CD8-positive, alpha-beta memory T cell (primary cell): ENCODE data around the gene PHF21A. TPM values are rescaled to one million over a fixed set of nuclear protein-coding genes. Genes with fewer than 3 reads are reported as not detected.

Experiments used
- CTCF ChIA-PET: fragments of 350-600 bp; sonication (Branson Sonifier 250); formaldehyde crosslinking; loops from one replicate; lab custom pipeline; 2021; ENCODE audit warnings: antibody characterized with exemption; lab: Charles Lee
- POLR2A ChIA-PET: fragments of 350-600 bp; sonication (Branson Sonifier 250); formaldehyde crosslinking; loops from one replicate; lab custom pipeline; 2021; ENCODE audit warnings: antibody characterized with exemption; lab: Charles Lee
- DNase-seq, 5 donors: peaks; one replicate each; pipeline versions ENCODE4 v3.0.0 to v3.0.0-alpha.2; 2020 to 2022; ENCODE audit warnings: mixed read lengths in 1 of 5
- H3K27ac ChIP-seq: one replicate; pipeline ENCODE4 v1.7.0; 2013; ENCODE audit warnings: low read depth, mild to moderate bottlenecking, low read length, moderate library complexity
- H3K27me3 ChIP-seq: 2 replicates; pipeline ENCODE4 v1.7.0; 2013; ENCODE audit warnings: low read length, mild to moderate bottlenecking; ENCODE audit not compliant: insufficient read depth, poor library complexity, severe bottlenecking
- H3K36me3 ChIP-seq: 2 replicates; pipeline ENCODE4 v1.7.0; 2013; ENCODE audit warnings: mild to moderate bottlenecking, low read length, moderate library complexity; ENCODE audit not compliant: insufficient read depth
- H3K4me1 ChIP-seq: 2 replicates; pipeline ENCODE4 v1.7.0; 2013; ENCODE audit warnings: mild to moderate bottlenecking, low read length, moderate library complexity; ENCODE audit not compliant: insufficient read depth
- H3K4me3 ChIP-seq: 2 replicates; pipeline ENCODE4 v1.7.0; 2013; ENCODE audit warnings: mild to moderate bottlenecking, low read length
- H3K9me3 ChIP-seq: 2 replicates; pipeline ENCODE4 v1.7.0; 2013; ENCODE audit warnings: mild to moderate bottlenecking, low read length
- H3K27ac Mint-ChIP-seq, 8 donors: one replicate each; pipeline ENCODE4 v1.8.0; 2020 to 2021; ENCODE audit warnings: mixed read lengths in 8 of 8, mild to moderate bottlenecking in 6 of 8, inconsistent platforms in 3 of 8, moderate library complexity in 3 of 8
- H3K27me3 Mint-ChIP-seq, 2 donors: one replicate each; pipeline ENCODE4 v1.8.0; 2020 to 2021; ENCODE audit warnings: mixed read lengths in 2 of 2, mild to moderate bottlenecking in 1 of 2, moderate library complexity in 1 of 2
- H3K36me3 Mint-ChIP-seq, 3 donors: one replicate each; pipeline ENCODE4 v1.8.0; 2020 to 2021; ENCODE audit warnings: mixed read lengths in 3 of 3, inconsistent platforms in 1 of 3, mild to moderate bottlenecking in 1 of 3
- H3K4me1 Mint-ChIP-seq, 3 donors: one replicate each; pipeline ENCODE4 v1.8.0; 2020 to 2021; ENCODE audit warnings: mixed read lengths in 3 of 3, inconsistent platforms in 1 of 3, mild to moderate bottlenecking in 1 of 3
- H3K4me3 Mint-ChIP-seq, 7 donors: one replicate each; pipeline ENCODE4 v1.8.0; 2020 to 2021; ENCODE audit warnings: mixed read lengths in 7 of 7, mild to moderate bottlenecking in 6 of 7, moderate library complexity in 4 of 7, inconsistent platforms in 2 of 7
- H3K9me3 Mint-ChIP-seq, 5 donors: one replicate each; pipeline ENCODE4 v1.8.0; 2020 to 2022; ENCODE audit warnings: mixed read lengths in 5 of 5, mild to moderate bottlenecking in 3 of 5, moderate library complexity in 2 of 5, inconsistent platforms in 1 of 5
- polyA plus RNA-seq: library from polyadenylated mRNA; unstranded; fragments of 300-500 nt; fragmentation: Illumina TruSeq; gene quantifications from one replicate; pipeline ENCODE4 v1.2.3, GENCODE V29; 2021
- total RNA-seq, 2 experiments: library from RNA; stranded (reverse); gene quantifications; one replicate each; pipeline ENCODE4 v1.2.3, GENCODE V29; 2021

The PHF21A gene
- total and polyA plus RNA-seq, 3 experiments from 2014 or later, result 14.1 to 33.5 (median 30.5) TPM

DNA sequence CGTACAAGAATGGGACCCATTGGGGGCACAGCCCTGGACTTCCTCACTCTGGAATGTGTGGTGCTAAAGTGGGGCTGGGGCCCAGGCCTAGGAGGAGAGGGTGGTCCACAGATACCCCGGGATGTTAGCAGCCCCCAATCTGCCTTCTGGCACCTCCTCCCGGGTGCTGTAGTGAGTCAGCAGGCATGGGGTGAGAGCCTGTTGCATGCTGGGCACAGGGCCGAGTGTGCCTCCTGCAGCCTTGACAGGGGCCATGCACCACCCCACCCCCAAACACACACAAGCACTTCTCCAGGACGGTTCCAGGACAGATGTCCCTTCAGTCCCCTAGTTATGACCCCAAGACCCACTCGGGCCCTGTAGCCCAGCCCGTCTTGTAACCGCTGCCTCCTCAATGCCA, 23.5 kb upstream of the PHF21A start:
- Mint-ChIP-seq H3K27ac (no peak overlapping the region), H3K9me3 (no peaks in the 10 kb centered on the region), H3K27me3 (peaks cover 11 to 16% of the 10 kb centered on the region in 2 donors), H3K4me3 (no peak overlapping the region), H3K36me3 (no peaks in the 10 kb centered on the region), H3K4me1 (no peaks in the 10 kb centered on the region)
- Histone ChIP-seq H3K36me3 (no peaks in the 10 kb centered on the region), H3K4me1 (no peaks in the 10 kb centered on the region), H3K27me3 (no peaks in the 10 kb centered on the region), H3K9me3 (no peaks in the 10 kb centered on the region), H3K4me3 (no peak overlapping the region), H3K27ac (no peak overlapping the region)
- CTCF ChIA-PET, result no interaction called here
- POLR2A ChIA-PET, result no interaction called here
- no peak for DNase-seq

- H3K9me3 Mint-ChIP-seq, result no peaks in the 10 kb centered on the region
- CTCF ChIA-PET, result interaction anchor here (1.4 kb wide), 1 partner anchor 15 kb away, joined by 4 read pairs; no protein-coding TSS in a partner anchor
- Histone ChIP-seq H3K27me3 (no peaks in the 10 kb centered on the region), H3K4me1 (no peaks in the 10 kb centered on the region), H3K36me3 (no peaks in the 10 kb centered on the region), H3K4me3 (no peak overlapping the region), H3K9me3 (no peaks in the 10 kb centered on the region), H3K27ac (no peak overlapping the region)
- POLR2A ChIA-PET, result no interaction called here
- no peaks in the 10 kb centered on the region for H3K36me3 Mint-ChIP-seq
- DNase-seq, result no peak
- H3K4me3 Mint-ChIP-seq, result no peak overlapping the region
- H3K27ac Mint-ChIP-seq, result peak overlapping the region in 1 of 8 donors; percentile 33
- no peaks in the 10 kb centered on the region for H3K4me1 Mint-ChIP-seq
- peaks cover 15 to 17% of the 10 kb centered on the region in 2 donors for H3K27me3 Mint-ChIP-seq
Observed at GRCh38 chr11:46143049-46143806, 22.0 kb upstream of the PHF21A start.

DNA sequence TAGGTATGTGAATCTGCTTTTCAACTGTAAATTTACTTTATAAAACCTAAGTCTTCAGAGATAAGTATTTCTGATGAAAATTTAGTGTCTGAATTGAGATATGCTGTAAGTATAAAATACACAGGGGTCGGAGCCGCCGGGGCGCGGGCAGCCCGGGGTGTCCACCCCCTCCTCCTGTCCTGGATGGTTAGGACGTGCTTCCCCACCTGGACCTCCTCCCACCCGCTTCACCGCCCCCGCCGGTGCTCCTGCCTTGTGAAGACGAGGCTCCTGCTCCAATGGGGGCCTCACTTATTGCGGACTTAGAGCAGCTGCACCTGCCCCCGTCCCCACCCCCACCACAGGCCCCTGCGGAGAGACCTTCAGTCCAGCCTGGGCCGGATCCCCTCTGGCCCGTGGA, 21.3 kb upstream of the PHF21A start:
- Histone ChIP-seq H3K4me1 (no peaks in the 10 kb centered on the region), H3K27me3 (no peaks in the 10 kb centered on the region), H3K4me3 (no peak overlapping the region), H3K27ac (no peak overlapping the region), H3K9me3 (no peaks in the 10 kb centered on the region), H3K36me3 (no peaks in the 10 kb centered on the region)
- POLR2A ChIA-PET, result no interaction called here
- DNase-seq, result no peak
- Mint-ChIP-seq H3K27ac (no peak overlapping the region), H3K4me3 (no peak overlapping the region), H3K27me3 (peaks cover 15 to 17% of the 10 kb centered on the region in 2 donors), H3K9me3 (no peaks in the 10 kb centered on the region), H3K36me3 (no peaks in the 10 kb centered on the region), H3K4me1 (no peaks in the 10 kb centered on the region)
- CTCF ChIA-PET, result interaction anchor here (1.4 kb wide), 1 partner anchor 15 kb away, joined by 4 read pairs; no protein-coding TSS in a partner anchor

DNA sequence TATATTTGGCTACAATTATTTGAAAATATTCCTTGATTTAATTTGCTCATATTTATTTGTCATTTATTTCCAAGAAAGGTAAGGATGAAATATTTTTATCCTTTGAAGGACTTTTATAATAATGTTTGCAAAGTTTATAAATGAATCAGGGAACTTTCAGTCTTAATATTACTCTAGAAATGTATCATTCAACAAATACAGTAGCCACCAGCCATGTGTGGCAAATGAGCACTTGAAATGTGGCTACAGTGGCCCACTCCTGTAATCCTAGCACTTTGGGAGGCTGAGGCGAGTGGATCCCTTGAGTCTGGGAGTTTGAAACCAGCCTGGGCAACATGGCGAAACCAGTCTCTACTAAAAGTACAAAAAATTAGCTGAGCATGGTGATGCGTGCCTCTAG, 20.3 kb upstream of the PHF21A start:
- H3K27me3 ChIP-seq, result no peaks in the 10 kb centered on the region
- H3K9me3 ChIP-seq, result no peaks in the 10 kb centered on the region
- no peaks in the 10 kb centered on the region for H3K36me3 ChIP-seq
- Mint-ChIP-seq H3K27ac (no peak overlapping the region), H3K9me3 (no peaks in the 10 kb centered on the region), H3K4me3 (no peak overlapping the region), H3K36me3 (no peaks in the 10 kb centered on the region), H3K4me1 (no peaks in the 10 kb centered on the region), H3K27me3 (peaks cover 15 to 17% of the 10 kb centered on the region in 2 donors)
- ChIA-PET CTCF (no interaction called here), POLR2A (no interaction called here)
- H3K27ac ChIP-seq, result no peak overlapping the region
- H3K4me1 ChIP-seq, result no peaks in the 10 kb centered on the region
- H3K4me3 ChIP-seq, result no peak overlapping the region
- no peak for DNase-seq

DNA sequence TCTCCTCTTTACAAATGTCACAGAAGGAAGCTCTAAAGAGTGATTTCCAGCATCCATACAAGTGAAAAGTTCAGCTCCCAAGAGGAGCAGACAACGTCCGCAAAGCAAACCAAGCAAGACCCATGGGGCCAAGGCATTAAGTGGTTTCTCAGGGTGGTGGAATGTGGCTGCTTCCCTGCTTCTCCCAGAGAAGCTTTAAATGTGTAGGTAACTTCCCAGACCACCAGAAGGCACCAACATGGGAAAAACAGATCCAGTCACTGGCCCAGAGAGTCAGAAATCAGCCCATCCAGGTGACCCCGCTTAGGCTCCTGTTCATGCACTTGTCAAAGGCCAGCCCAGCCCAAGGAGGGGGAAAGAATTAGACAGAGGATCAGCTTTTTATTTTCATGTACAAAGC, 13.3 kb upstream of the PHF21A start:
- H3K9me3 Mint-ChIP-seq, result no peaks in the 10 kb centered on the region
- DNase-seq, result no peak
- Histone ChIP-seq H3K36me3 (no peaks in the 10 kb centered on the region), H3K27me3 (no peaks in the 10 kb centered on the region), H3K9me3 (no peaks in the 10 kb centered on the region), H3K4me1 (no peaks in the 10 kb centered on the region), H3K4me3 (no peak overlapping the region), H3K27ac (no peak overlapping the region)
- no peak overlapping the region for H3K27ac Mint-ChIP-seq
- CTCF ChIA-PET, result no interaction called here
- H3K4me1 Mint-ChIP-seq, result no peaks in the 10 kb centered on the region
- POLR2A ChIA-PET, result interaction anchor here (0.8 kb wide), 1 partner anchor 14 kb away, joined by 3 read pairs; no protein-coding TSS in a partner anchor
- H3K4me3 Mint-ChIP-seq, result no peak overlapping the region
- peaks cover 0 to 4% of the 10 kb centered on the region in 2 donors for H3K27me3 Mint-ChIP-seq
- peaks cover 0 to 1% (median 0%) of the 10 kb centered on the region in 3 donors for H3K36me3 Mint-ChIP-seq

DNA sequence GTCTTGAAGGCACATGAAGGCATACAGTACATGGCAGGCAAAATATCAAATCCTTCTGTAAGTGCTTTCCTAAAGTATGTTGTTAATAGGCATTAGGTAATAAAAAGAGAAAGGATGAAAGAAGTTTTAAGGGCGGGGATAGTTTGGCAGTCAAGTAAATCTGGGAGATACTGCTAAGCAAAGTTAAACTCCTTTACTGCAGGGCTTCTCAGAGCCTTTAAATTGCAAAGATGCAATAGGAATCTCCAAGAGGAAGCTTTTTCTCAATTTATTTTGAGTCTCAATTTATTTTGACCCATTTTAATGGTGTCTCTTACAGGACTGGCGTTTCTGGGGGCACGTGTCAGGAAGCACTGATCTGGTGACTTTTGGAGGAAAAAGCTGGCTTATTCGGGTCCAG, 12.8 kb upstream of the PHF21A start:
- ChIA-PET CTCF (no interaction called here), POLR2A (no interaction called here)
- Mint-ChIP-seq H3K4me3 (no peak overlapping the region), H3K4me1 (no peaks in the 10 kb centered on the region), H3K36me3 (peaks cover 0 to 1% (median 0%) of the 10 kb centered on the region in 3 donors), H3K9me3 (no peaks in the 10 kb centered on the region), H3K27ac (no peak overlapping the region), H3K27me3 (peaks cover 0 to 3% of the 10 kb centered on the region in 2 donors)
- H3K9me3 ChIP-seq, result no peaks in the 10 kb centered on the region
- no peaks in the 10 kb centered on the region for H3K36me3 ChIP-seq
- no peaks in the 10 kb centered on the region for H3K27me3 ChIP-seq
- no peak for DNase-seq
- H3K4me3 ChIP-seq, result no peak overlapping the region
- H3K27ac ChIP-seq, result no peak overlapping the region
- no peaks in the 10 kb centered on the region for H3K4me1 ChIP-seq

DNA sequence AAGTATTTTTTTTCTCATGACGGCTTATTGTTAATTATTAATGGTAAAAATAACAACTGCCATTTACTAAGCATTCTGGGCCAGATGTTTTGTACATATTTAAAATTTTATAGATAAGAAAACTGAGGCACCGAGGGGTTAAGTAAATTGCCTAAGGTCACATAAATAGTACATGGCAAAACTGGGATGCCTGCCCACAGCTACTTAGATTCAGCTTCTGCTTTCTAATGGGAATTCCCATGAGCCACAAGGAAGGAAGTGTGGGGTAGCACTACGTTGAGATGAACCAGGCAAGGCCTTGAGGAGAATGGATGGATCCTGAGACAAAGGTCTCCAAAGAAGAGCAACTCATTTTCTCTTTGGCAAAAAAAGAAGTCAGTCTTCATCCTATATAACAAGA, 11.9 kb upstream of the PHF21A start:
- CTCF ChIA-PET, result no interaction called here
- H3K4me3 Mint-ChIP-seq, result no peak overlapping the region

DNA sequence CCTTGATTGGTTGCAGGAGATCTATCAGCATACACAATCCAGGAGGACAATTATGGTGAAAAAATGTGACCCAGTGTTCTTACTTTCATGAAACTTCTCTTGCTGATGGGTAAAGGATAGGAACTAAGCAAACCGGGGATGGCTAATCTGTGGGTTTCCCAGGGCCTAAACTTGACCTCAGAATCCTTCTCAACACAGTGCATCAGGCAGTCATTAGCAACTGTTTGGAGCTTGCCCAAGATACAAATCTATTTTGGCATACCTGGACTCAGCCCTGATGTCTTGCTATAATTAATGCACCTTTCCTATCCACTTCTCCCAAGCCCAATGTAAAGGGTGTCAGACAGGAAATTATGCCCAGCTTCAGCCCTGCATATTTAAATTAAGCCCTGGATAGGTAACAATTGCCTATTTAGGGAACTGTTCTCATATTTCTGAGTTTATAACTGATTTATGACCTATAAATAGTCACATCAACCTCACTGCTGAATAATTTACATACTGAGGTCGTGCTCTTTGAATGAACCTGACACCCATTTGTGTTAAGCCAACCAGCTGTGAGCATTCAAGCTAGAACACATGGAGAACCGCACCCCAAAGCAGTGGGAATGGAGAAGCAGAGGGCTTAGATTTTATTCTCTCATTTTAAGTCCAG, 9.2 kb upstream of the PHF21A start:
- Histone ChIP-seq H3K4me3 (no peak overlapping the region), H3K27me3 (no peaks in the 10 kb centered on the region), H3K36me3 (no peaks in the 10 kb centered on the region), H3K9me3 (no peaks in the 10 kb centered on the region), H3K4me1 (peaks cover 6% of the 10 kb centered on the region), H3K27ac (no peak overlapping the region)
- no peaks in the 10 kb centered on the region for H3K27me3 Mint-ChIP-seq
- peak overlapping the region in 1 of 8 donors; percentile 40 for H3K27ac Mint-ChIP-seq
- peaks cover 0 to 1% (median 0%) of the 10 kb centered on the region in 3 donors for H3K36me3 Mint-ChIP-seq
- CTCF ChIA-PET, result no interaction called here
- POLR2A ChIA-PET, result no interaction called here
- DNase-seq, result no peak
- no peak overlapping the region for H3K4me3 Mint-ChIP-seq
- H3K4me1 Mint-ChIP-seq, result peaks cover 13% of the 10 kb centered on the region in 3 donors
- no peaks in the 10 kb centered on the region for H3K9me3 Mint-ChIP-seq

More for the DNA sequence above, 11.9 kb upstream of the PHF21A start:
- no peaks in the 10 kb centered on the region for H3K27me3 ChIP-seq
- H3K36me3 ChIP-seq, result no peaks in the 10 kb centered on the region
- no peak overlapping the region for H3K27ac ChIP-seq
- no peaks in the 10 kb centered on the region for H3K9me3 ChIP-seq
- no peaks in the 10 kb centered on the region for H3K4me1 ChIP-seq
- POLR2A ChIA-PET, result no interaction called here
- H3K36me3 Mint-ChIP-seq, result peaks cover 0 to 1% (median 0%) of the 10 kb centered on the region in 3 donors
- no peaks in the 10 kb centered on the region for H3K27me3 Mint-ChIP-seq
- no peak overlapping the region for H3K4me3 ChIP-seq
- H3K4me1 Mint-ChIP-seq, result no peaks in the 10 kb centered on the region
- H3K9me3 Mint-ChIP-seq, result no peaks in the 10 kb centered on the region
- H3K27ac Mint-ChIP-seq, result no peak overlapping the region
- DNase-seq, result no peak
